ENCODE data around the gene HOXD8.

HOXD8 gene

DNA sequence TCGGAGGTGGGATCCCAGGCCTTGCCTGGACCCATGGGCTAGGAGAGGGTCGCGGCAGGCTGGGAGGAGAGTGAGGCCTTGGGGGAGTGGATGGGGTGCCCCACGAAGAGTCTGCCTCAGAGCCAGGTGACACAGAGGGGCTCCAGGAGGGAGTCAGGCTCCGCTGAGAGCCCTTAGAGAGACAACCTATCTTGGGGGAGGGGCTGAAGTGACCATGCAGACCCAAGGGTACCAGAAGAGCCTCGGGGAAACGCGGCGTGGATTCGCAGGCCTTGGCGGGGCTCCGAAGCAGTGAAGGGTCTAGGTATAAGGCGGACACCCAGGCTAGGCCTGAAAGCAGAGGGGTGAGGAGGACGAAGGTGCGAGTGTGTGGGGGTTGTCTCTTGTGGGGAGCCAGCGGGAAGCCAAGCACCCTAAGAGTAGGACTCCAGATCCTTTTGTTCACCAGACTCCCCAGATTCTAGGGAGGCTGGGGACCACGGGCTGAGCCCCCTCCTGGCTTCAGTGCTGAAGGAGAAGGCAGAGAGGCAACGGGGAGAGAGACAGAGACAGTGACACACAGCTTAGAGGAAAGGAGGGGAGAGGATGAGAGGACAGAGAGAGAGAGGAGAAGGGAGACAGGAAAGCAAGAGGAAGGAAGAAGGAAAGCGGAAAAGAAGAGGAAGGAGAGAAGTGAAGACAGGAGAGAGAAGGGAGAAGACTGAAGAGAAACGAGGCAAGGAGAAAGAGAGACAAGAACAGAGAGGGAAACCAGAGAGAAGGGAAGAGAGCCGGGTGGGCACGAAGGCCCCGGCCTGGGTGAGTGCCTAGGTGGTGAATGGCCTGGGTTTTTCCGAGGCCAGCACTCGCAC, 23.6 kb upstream of the HOXD8 start:
- no peak for DNase-seq (ENCODE audit: low spot score)
- TF ChIP-seq, protein P1, sequence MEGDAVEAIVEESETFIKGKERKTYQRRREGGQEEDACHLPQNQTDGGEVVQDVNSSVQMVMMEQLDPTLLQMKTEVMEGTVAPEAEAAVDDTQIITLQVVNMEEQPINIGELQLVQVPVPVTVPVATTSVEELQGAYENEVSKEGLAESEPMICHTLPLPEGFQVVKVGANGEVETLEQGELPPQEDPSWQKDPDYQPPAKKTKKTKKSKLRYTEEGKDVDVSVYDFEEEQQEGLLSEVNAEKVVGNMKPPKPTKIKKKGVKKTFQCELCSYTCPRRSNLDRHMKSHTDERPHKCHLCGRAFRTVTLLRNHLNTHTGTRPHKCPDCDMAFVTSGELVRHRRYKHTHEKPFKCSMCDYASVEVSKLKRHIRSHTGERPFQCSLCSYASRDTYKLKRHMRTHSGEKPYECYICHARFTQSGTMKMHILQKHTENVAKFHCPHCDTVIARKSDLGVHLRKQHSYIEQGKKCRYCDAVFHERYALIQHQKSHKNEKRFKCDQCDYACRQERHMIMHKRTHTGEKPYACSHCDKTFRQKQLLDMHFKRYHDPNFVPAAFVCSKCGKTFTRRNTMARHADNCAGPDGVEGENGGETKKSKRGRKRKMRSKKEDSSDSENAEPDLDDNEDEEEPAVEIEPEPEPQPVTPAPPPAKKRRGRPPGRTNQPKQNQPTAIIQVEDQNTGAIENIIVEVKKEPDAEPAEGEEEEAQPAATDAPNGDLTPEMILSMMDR (IDR thresholded peaks at IDR 0.05; ENCODE audit: extremely low read depth, missing control alignments): no peak

DNA sequence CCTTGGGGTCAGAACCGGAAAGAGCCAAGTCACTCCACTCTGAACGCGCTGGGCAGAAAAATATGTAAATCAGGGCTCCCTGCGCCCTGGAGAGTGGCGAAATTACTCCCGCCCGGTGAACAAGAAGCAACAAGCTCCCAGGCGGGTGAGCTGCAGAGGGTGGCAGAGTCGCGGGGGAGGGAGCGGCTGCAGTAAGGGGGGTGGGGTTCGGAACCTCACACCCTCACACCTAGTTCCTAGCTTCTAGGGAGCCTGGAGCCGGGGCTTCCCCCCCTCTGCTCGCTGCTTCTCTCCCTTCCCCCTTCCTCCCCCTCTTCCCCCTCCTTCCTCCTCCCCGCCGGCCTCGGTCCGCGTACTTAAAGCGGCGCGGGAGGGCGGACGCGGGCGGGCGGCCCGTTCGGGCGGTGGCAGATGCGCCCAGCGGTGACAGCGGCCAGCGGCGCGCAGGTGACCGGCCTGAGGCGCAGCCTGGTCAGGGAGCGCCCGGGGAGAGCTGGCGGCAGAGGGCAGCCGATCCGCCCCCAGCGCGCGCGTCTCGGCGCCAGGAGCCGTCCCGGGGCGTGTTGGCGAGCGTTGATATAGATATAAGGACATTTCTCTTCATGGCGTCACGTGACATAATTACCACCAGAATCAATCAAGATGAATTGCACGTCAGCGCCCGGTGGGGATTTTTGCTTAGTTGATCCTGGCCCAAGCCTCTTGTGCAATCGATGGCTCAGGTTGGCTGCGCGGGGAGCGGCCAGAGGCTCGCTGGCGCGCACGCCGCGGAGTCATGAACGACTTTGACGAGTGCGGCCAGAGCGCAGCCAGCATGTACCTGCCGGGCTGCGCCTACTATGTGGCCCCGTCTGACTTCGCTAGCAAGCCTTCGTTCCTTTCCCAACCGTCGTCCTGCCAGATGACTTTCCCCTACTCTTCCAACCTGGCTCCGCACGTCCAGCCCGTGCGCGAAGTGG, 22.6 kb upstream of the HOXD8 start, which contains the start of gene HOXD11:
HOXD11 (plus strand) TSS at position 700 of the 959 bp plus-strand sequence; CDS start at position 776, 76 bp downstream.
- TF ChIP-seq, protein P1 (IDR thresholded peaks at IDR 0.05; ENCODE audit: extremely low read depth, missing control alignments): no peak
- no peak for DNase-seq (ENCODE audit: low spot score)

DNA sequence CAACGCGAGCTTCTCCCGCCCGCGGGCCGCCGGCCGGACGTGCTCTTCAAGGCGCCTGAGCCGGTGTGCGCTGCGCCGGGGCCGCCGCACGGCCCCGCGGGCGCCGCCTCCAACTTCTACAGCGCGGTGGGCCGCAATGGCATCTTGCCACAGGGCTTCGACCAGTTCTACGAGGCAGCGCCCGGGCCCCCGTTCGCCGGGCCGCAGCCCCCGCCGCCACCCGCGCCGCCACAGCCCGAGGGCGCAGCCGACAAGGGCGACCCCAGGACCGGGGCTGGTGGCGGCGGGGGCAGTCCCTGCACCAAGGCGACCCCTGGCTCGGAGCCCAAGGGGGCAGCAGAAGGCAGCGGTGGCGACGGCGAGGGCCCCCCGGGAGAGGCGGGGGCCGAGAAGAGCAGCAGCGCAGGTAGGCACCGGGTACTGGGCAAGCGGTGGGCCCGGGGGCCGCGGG, 21.7 kb upstream of the HOXD8 start:
- TF ChIP-seq, protein P1 (IDR thresholded peaks at IDR 0.05; ENCODE audit: extremely low read depth, missing control alignments): no peak

DNA sequence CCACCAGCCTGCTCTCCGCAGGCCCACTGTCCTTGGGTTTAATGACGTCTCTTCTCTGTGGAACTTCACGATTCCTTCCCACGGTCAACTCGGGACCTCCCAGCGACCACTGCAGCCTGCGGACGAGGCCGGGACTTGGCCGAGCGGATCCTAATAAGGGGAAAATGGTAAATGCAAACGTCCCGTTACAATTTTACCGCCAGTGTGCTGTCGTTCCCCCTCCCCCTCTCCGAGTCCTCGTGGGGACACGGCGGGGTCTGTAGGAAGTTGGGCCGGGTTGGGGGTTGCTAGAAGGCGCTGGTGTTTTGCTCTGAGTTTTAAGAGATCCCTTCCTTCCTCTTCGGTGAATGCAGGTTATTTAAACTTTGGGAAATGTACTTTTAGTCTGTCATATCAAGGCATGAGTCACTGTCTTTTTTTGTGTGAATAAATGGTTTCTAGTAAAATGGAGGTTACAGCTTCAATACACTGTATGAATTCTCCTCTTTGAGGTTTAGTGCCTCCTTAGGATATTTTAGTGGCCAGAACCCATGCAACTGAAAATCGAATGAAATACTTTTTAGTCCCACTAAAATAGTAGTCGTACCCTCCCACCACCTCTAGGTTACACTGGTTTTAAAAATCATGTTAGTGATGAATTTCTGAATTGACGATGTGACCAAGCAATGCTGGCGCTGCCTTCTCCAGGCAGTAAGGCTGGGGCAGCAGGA, 20.2 kb upstream of the HOXD8 start:
- TF ChIP-seq, protein P1 (IDR thresholded peaks at IDR 0.05; ENCODE audit: extremely low read depth, missing control alignments): no peak
- DNase-seq (ENCODE audit: low spot score): no peak

More for the DNA sequence above, 21.7 kb upstream of the HOXD8 start:
- no peak for DNase-seq (ENCODE audit: low spot score)

DNA sequence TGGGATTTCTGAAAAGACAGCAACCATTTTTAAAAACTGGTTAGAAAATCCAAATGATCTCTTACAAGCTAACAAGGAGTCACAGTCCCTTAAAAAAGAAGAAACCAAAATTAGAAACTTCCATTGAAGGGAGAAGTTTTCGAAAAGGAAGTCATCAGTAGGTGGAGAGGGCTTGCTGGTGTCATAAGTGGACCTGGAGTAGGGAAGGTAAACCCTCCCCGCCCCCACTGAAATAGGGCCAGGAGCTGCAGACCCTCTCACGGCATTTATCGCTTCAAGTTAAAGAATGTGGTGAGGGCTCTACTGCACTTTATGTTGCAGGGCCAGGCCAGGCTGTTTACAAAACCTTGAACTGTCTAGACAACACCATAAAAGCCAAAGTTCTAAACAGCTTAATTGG, 19.6 kb upstream of the HOXD8 start:
- TF ChIP-seq, protein P1 (IDR thresholded peaks at IDR 0.05; ENCODE audit: extremely low read depth, missing control alignments): no peak

DNA sequence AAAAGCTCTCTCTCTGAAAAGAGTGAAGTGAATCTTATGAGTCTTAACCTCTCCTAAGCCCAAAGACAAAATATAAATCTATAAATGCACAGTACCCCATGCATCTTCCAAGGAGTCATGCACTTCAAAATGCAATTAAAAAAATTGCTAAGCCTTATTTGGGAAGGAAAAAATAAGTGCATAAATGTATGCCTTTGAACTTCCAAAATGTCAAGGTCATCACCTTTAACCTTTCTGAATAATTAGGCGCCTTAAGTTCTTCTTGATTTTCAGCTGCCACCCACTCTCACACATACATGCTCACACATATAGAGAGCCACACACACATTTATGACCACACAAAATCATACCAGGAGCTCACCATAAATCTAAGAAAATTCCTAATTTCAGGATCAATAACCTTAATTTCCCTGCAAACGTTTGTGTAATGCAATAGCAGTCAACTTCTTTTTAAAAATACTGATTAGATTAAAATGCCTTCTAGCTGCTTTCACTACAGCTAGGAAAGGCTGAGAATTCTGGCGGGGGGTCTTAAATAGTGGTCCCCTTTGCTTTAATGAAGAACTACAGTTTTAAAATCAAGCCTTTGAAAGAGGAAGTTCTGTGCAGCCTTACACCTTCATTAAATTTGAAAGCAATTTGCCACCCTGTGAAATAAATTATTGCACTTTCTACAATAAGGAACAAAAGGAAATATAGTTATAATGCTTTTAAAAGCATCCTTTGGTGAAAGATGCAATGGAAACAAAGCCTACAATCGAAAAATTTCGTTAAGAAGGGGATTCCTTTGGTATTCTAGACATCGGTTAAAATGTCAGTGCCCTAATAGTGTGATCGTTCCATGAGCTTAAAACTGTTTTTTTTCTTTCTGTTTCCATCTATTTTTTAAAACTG, 18.8 kb upstream of the HOXD8 start:
- DNase-seq (ENCODE audit: low spot score): no peak
- TF ChIP-seq, protein P1 (IDR thresholded peaks at IDR 0.05; ENCODE audit: extremely low read depth, missing control alignments): no peak

More for the DNA sequence above, 19.6 kb upstream of the HOXD8 start:
- DNase-seq (ENCODE audit: low spot score): no peak
